Thyroid gland (tissue), 4 donors: ENCODE data around the gene TMEM82.

Experiments used
- POLR2A ChIP-seq, 2 donors: fragments of 450-650 bp; IDR thresholded peaks; one replicate each; pipeline ENCODE4 v1.6.1; 2017; ENCODE audit warnings: antibody characterized with exemption in 2 of 2, mild to moderate bottlenecking in 2 of 2, moderate library complexity in 1 of 2
- TF ChIP-seq, protein P1 (sequence below), 6 experiments: fragments of 200-600 bp in 3 of 6; fragments of 450-650 bp in 3 of 6; sonication (generic) in 3 of 6; IDR thresholded peaks; one replicate each; pipeline ENCODE4 v1.5.1; 2016 to 2019; ENCODE audit warnings: antibody characterized with exemption in 6 of 6, mild to moderate bottlenecking in 2 of 6, inconsistent platforms in 1 of 6, moderate library complexity in 1 of 6

DNA sequence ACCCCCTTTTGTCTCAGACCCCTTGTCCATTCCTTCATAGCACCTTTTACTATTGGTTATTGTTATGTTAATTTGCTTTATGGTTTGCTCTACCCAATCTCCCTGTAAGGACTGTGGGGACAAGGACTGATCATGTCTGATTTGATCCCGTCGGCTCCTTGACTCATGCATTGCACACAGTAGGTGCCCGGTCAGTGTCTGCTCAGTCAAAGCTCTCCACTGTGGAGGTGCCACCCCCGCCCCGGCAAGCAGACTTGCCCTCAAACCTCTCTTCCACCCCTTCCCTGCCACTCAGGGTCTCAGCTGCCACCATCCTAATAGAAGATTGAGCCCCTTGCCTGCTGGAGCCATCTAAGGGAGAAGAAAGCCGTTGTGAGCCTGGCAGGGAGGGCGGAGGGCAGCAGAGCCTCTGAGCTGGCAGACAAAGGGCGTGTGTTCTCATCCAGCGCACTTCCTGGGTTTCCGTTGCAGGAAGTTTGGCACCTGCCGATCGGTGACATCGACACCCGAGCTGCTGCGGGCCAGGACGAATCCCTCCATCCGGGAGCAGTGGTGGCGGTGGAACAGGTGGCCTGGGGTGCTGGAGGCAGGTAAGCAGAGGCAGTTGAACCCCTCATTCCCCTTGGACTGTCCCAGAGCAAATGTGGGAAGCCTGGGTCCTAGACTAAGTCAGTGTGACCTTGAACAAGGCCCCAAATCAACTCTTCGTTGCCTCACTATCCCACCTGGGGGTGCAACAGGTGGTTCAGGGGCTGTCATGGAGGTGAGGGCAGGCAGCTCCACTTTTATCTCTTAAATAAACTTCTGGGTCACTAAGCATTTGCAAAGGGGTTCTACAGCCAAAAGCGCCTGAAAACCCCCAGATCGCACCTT is 14.1 kb downstream of the TMEM82 start:
- no peak for TF ChIP-seq POLR2A (IDR thresholded peaks at IDR 0.05)
- TF ChIP-seq, protein P1, sequence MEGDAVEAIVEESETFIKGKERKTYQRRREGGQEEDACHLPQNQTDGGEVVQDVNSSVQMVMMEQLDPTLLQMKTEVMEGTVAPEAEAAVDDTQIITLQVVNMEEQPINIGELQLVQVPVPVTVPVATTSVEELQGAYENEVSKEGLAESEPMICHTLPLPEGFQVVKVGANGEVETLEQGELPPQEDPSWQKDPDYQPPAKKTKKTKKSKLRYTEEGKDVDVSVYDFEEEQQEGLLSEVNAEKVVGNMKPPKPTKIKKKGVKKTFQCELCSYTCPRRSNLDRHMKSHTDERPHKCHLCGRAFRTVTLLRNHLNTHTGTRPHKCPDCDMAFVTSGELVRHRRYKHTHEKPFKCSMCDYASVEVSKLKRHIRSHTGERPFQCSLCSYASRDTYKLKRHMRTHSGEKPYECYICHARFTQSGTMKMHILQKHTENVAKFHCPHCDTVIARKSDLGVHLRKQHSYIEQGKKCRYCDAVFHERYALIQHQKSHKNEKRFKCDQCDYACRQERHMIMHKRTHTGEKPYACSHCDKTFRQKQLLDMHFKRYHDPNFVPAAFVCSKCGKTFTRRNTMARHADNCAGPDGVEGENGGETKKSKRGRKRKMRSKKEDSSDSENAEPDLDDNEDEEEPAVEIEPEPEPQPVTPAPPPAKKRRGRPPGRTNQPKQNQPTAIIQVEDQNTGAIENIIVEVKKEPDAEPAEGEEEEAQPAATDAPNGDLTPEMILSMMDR (IDR thresholded peaks at IDR 0.05): no peak
